HuH-7.5 (cell line): Measurements from ENCODE around the gene ATXN7L1.

Experiments
- DNase-seq: peaks from one replicate; pipeline ENCODE4 v3.0.0; 2011; ENCODE audit warnings: low spot score

The ATXN7L1 gene

DNA sequence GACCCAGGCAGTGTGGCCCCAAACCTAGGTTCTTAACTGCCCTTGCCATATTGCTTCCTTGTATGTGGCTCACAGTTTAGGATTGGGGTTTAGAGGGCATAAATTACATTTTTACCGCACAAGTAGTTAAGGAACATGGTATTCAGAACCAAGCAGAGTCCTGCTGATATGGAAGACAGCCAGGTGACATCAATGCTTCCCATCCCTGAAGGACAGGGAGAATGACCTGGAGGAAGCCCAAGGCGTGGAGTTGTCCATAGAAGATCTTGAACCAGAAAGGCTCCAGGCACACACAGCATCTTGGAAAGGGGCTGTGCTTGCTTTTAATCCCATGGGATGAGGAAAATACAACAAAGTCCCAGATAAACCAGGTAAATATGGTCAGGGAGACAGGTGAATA is 48.3 kb downstream of the ATXN7L1 start:
- DNase-seq, result no peak

DNA sequence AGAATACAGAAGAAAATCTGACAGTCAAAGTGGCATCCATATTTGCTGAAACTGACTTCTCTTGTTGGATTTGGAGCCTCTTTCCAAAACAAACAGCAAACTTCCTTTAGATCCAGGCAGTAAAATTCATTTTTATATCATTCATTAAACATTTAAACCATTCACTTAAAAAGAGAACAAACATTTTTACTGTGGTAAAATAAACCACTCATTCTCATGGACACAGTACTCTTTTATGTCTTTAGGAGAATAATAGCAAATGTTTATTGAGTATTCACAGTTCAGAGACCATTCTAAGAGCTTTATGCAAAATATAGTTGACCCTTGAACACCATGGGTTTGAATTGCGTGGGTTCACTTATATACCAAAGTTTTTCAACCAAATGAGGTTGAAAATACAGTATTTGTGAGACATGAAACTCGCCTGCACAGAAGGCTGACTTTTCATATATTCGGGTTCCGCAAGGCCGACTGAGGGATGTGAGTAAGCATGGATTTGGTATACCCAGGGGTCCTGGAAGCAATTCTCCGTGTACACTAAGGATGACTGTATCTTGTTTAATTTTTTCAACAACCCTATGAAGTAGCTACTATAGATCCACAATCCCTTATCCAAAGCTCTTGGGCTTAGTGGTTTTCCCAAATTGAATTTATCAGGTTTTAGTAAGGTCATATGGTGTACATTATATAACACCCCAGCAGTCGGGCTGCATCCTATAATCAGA is 49.1 kb downstream of the ATXN7L1 start:
- no peak for DNase-seq

DNA sequence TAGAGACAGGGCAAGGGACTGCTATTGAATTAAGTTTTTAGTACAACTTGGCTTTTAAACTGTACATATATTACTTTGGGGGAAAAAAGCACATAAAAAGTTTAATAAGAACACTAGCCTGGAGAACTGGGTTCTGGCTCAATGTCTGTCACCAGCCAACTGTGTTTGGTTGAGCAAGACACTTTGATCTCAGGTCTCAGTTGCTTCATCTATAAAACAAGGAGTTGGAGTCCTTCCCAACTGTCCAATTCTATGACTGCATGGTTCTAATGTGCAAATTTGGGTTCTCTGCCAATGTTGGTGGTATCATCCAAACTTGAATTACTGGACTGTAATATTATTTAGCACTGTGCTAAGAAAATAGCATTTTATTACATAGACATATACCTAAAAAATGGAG is 50.3 kb downstream of the ATXN7L1 start:
- no peak for DNase-seq

DNA sequence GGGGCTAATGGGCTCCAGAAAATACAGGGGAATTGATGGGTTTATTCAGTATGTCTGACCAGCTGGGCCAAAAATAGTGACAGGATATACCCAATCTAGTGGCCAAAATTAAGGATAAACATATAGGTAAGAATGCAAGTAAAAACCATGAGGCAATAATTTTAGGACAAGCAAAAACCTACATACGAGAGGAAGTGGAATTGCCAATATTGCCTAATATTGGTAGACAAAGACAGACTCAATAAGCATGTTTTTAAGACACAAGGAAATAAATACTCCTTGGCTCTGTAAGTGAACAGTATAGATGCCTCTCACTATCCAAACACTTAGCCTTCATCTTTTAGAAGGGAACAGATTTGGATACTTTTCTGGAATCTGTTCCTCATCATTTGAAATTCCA is 51.0 kb downstream of the ATXN7L1 start:
- DNase-seq, result no peak

DNA sequence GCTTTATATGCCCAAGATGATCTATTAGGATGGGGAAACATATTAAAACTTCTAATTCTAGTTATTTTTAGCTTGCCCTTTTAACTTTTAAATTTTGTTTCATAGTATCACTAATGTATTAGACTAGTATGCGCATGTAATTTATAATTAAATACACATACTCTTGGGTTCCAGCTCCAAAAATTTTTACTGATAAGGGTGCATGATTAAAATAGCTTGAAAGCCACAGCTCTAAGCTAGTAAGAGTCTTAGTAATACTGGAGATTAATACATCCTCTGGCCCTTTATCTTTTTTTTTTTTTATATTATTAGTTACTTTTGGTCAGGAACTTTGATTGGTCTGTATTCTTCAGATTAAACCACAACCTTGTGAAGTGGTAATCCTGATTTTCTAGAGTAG is 53.6 kb downstream of the ATXN7L1 start:
- no peak for DNase-seq

DNA sequence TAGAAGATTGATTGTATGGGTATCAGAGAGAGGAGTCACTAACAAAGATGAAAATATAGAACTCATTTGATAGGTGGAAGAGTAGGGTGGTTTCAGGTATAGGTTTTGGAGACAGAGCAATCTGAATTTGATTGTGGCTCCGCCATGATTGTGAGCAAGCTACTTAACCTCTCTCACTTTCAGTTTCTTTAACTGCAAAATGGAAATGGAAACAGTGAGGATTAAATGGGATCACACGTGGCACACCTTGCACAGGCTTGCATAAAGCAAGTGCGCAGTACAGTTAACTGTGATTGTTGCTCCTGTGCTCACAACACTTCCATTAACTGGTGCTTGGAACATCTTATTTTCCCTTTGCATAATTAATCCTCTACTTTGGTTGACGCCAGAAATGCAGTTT is 54.9 kb downstream of the ATXN7L1 start:
- no peak for DNase-seq

DNA sequence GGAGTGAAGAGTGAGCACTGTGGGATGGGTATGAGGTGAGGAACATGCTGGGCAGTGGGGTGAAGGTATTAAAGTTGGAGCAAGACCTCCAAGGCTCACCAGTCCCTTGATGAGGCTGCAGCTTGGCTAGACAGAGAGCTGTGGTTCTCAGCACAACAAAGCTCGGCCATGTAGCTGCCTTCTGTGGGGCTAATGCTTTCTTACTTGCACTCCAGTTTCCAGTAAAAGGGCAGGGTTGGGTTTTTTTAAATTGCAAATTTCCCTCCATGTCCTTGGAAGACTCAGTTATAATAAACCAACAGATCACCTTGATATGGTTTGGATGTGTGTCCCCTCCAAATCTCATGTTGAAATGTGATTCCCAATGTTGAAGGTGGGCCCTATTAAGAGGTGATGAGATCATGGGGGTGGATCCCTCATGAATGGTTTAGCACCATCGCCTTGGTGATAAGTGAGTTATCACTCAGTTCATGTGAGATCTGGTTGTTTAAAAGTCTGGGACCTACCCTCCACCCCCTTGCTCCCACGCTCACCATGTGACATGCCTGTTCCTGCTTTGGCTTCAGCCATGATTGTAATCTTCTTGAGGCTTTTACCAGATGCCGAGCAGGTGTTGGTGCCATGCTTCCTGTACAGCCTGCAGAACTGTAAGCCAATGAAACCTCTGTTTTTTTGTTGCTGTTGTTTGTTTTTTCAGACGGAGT is 55.9 kb downstream of the ATXN7L1 start:
- DNase-seq, result no peak

DNA sequence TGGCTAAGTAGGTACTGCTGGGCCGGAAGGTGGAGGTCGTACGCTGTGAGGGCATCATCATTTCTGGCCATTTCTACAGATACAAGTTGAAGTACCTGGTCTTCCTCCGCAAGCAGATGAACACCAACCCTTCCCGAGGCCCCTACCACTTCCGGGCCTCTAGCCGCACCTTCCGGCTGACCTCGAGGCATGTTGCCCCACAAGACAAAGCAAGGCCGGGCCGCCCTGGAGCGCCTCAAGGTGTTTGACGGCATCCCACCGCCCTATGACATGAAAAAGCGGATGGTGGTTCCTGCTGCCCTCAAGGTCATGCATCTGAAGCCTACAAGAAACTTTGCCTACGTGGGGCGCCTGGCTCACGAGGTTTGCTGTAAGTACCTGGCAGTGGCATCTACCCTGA is 56.8 kb downstream of the ATXN7L1 start:
- DNase-seq, result no peak

DNA sequence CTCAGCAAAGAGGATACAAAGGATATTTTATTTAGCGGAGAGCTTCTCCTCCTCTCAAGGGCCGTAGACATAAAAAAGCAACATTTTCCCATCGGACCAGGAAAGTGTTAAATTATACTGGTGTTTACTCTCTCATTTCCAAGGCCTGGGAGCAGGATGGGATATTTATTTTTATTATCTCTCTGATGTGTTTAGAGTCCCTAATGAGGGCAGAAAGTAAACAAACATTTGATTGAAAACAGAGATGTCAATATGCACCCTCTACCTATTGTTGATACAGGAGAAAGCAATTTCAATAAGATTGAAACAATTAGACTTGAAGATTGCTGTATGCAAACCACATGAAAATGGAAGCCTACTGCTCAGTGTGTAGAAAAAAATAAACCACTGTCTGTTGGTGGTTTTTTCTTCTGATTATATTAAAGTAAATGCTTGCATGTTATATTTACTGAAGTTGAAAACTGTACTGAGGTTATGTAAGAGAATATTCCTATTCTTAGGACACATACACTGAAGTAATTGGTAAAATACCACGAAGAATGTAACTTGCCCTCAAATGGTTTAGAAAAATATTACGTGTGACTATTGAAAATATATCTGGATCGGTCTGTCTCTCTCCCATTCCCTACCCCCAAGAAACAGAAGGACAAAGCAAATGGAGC is 59.3 kb downstream of the ATXN7L1 start:
- DNase-seq, result no peak

DNA sequence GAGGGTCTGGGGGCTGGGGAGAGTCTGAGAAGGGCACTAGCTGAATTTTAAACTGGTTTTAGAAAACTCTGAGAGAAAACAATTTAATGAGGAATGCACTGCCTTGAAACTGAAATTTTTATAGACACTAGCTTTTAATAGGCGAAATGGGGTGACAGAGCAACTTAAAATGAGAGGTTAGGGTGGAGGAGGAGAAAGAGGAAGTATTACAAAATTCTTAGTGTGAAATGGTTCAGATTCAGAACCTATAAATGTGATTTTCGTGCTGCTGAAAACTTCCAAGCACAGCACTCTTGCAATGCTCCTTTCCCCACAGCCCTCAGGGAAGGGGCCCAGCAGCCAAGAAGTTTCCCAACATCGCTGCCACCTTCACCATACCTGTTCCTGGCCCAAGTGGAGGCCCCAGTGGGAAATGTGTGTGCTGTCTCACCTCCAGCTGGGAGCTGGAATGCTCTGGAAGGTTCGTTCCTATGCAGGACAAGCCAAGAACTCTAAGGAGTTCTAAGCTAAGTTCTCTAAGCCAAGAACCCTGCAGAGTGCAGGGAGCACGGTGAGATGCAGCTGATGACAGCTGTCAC is 60.0 kb downstream of the ATXN7L1 start:
- DNase-seq, result no peak

DNA sequence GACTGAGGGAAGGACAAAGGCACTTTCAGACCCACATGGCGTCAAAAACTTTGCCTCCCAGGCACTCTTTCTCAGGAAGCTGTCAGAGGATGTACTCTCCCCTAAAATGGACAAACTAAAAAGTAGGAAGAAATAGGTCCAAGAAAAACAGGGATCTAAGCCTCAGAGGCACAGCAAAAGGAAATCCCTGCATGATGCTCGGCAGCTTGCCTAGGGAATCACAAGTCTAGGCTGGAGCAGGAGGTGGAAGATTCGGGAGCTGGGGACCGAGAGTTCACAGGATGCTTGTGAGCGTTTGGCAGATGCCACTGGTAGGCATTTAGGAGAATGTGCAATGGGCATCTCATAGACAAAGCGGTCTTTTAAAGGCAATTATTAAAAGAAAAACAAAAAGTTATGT is 60.8 kb downstream of the ATXN7L1 start:
- DNase-seq, result no peak

DNA sequence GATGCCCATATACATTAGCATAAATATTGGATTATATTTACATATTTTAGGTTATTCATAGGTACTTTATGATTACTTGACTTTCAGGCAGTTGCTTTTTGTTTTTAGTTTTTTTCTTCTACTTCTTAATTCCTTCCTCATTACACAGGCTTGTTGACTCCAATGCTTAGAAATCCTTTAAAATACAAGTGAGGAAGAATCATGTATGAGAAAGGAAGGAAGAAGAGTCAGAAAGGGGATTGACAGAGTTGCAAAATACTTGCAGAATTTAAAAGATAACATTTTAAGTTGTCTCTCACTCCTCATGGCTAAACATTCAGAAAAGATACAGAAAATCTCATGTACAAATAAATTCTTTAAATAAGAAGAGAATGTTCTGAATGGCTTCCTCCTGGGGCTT is 61.9 kb downstream of the ATXN7L1 start:
- DNase-seq, result no peak

DNA sequence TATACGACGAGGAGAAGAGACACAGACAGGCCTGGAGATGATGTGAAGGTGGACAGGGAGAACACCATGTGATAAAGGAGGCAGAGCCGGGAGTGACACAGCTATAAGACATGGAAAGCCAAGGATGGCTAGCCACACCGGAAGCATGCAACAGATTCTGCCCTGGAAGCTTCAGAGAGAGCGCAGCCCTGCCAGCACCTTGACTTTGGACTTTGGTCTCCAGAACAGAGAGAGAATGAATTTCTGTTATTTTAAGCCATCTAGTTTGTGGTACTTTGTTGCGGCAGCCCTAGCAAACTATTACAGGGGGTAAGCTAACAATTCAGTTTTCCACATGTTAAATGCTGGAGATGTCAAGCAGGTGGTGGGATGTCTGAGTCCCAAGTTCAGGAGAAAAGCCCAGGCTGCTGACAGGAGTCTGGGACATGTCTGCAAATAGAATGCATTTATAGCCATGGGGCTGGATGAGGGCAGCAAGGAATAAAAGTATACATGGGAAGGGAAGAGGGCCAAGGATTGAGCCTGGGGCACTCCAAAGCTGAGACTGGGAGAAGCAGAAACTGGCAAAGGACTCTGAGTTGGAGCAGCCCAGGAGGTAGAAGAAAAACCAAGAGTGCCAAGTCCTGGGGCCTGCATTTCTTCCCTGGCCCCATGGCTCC is 65.1 kb downstream of the ATXN7L1 start:
- no peak for DNase-seq

DNA sequence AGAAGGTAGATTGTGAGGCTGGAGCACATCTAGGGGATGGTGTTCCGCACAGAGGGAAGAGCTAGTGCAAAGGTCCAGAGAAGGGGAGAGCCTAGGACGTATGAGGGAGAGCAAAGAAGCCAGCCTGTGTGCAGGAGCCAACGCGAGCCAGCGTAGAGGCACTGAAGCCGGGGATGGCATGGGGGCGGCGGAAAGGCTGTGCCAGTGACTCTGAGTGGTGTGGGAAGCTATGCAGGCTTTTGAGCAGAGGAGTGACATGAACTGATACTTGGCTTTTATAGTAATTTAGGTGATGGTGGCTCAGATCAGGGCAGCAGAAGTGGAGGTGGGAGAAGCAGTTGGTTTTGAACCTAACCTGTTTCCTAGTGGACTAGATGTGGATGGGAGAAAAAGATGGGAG is 65.8 kb downstream of the ATXN7L1 start:
- no peak for DNase-seq

DNA sequence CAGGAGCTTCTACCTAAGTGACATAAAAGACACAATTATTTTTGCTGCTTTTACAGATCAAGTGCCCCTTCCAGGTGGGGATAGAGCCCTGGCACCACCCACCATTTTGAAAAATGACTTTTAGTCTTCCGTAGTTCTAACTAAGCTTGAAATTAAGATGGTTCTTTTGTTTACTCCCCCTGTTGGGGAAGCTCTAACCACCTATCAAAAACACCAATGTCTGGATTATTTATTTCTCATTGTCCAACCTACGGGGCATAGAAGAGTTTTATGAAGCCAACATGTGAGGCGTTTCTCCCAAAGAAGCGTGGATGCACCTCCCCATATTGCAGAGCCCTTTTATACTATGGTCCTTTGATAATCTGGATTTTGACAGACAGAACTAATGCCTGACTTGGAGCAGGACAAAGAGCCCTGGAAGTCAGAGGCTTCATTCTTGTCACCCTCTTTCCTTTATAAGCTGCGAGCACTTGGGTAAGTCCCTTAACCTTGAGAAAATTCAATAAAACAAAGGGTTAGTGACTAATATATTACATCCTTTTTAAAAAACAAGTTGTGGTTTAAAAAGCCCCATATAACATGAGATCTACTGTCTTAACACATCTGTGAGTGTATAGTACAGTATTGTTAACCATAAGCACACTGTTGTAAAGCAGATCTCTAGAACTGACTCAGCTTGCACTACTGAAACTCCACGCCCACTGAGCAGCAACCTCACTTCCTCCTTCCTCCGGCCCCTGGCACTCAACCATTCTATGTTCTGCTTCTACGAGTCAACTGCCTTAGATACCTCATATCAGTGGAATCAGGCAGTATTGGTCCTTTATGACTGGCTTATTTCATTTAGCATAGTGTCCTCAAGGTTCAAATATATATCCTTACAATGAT is 67.5 kb downstream of the ATXN7L1 start:
- DNase-seq, result no peak

DNA sequence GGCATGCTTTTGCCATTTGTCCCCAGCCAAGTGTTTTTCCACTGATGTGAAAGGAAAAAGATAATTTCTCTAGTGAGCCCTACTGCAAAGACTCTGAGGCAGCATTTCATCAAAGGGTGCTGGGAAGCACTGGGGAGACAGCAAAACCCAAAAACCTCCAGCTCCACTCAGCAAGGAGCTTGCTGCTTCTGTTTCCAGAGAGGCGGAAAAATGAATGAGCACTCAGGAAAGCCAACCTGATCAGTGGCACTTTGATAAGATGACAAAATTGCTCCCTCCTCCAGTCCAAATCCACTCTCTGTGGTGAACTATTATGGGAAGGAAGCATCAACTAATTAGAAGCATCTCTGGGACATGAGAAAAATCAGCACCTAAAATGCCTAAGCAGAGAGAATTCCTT is 68.2 kb downstream of the ATXN7L1 start:
- no peak for DNase-seq

DNA sequence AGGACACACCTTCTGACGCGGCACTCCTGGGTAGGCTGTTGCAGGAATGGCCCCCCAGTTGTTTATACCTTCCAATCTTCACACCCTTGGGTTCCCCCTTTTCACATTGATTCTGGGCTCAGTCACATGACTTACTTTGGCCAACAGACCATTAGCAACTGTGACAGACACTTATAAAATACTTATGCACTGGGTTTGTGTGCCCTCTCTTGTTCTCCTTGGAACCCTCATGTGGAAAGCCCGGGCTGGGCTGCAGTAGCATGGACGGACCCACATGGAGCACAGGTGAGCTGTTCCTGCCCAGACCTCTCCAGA is 69.0 kb downstream of the ATXN7L1 start:
- no peak for DNase-seq

DNA sequence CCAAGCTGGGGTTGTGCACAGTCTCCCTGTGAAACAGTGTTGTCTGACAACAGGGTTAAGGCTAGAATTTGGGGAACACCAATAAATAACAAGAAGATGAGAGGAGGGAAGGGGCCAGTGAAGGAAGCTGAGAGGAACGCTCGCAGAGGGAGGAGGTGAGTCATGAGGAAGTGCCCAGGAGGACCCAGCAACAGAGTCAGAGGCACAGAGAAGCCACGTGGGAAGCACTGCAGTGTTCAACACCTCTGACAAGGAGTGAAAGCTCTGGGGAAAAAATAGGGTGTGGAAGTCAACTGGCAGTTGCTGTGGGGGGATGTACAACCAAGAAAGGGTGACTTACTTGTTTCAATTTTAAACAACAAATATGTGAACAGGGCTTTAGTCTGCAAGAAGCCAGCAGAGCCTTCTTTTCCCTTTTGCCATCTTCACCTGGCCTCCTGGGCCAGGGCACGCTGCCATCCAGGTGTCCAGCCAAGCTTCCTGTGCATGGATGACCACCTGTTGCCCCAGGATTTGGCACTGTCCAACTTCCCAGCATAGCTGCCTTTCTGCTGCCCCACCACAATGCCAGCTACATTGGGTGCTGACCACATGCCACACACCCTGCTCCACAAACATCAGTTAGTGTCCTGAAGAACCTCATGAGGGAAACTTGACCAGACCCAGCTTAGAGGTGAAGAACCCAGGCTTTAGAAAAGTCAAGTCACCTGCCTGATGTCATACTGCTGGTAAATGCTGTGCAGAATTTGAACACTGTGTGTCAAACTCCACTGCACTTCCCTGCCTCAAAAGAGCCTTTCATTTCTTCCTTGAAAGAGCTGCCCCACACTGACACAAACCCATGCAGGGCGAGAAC is 69.6 kb downstream of the ATXN7L1 start:
- no peak for DNase-seq

DNA sequence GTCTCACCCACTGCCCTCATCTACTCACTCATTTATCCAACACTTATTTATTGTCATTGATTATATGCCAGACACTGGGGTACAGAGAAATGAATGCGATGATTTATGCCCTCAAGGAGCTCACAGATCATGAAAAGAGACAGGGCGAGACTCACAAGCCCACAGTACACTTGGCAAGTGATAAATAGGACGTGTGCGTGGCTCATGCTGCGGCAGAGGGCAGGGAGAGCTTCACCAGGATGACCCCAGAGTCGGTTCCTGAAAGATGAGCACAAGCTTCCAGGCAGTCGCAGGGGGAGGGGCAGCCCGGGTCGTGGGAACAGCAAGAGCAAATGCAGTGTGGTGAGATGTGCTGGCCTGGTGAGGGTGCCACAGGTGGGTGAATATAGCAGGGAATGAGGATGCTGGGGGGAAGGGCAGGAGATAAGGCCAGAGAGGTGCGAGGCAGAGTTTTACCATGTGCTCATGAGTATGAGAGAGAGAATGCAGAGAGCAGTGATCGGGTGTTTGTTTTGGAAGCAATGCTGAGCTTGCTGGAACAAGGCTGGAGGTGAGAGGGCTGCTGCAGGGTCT is 70.9 kb downstream of the ATXN7L1 start:
- DNase-seq, result no peak

DNA sequence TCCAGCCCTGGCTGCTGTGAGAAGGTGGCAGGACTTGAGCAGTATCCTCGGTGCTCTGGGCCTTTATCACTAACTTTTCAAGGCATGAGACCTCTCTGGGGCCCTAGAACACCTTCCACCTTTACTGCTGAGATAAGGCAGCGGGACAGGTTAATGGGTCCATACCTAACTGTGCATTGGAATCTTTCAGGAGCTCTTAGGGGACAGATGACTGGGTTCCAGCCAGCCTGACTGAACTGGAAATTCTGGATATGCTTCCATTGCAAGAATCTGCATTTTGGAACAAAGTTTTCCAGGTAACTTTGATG is 73.0 kb downstream of the ATXN7L1 start:
- DNase-seq, result no peak
